ENCODE results near the gene SSC5D. TPM values are rescaled to one million over a fixed set of nuclear protein-coding genes. Genes with fewer than 3 reads are reported as not detected.

The SSC5D gene
- polyA plus RNA-seq, 1 donor (not counting 4 experiments of a cell fraction or from before 2014, with no cell fraction given) = not detected

- TF ChIP-seq CTCF (optimal IDR thresholded peaks at IDR 0.05 in 1 of 3, IDR thresholded peaks at IDR 0.05 in 1 of 3, conservative IDR thresholded peaks at IDR 0.05 in 1 of 3; ENCODE audit: extremely low read depth in 1 of 3, insufficient read depth in 2 of 3, low read length in 3 of 3) = no peak
- no peak for TF ChIP-seq EZH2 (IDR thresholded peaks at IDR 0.05; ENCODE audit: low read length)
- Histone ChIP-seq H3K4me3 (ENCODE audit: control insufficient read depth in 2 of 3, extremely low read depth in 1 of 3, insufficient read depth in 2 of 3, low read depth in 1 of 3, low read length in 3 of 3) (no peak overlapping the region), H3K9me1 (ENCODE audit: control insufficient read depth, extremely low read depth, insufficient read depth, low read length) (no peaks in the 10 kb centered on the region), H4K20me1 (ENCODE audit: control insufficient read depth, extremely low read depth, insufficient read depth, low read length) (no peaks in the 10 kb centered on the region), H3K79me2 (ENCODE audit: control insufficient read depth, insufficient read depth, low read length) (no peaks in the 10 kb centered on the region), H3K9me3 (ENCODE audit: control insufficient read depth, low read depth, low read length) (no peaks in the 10 kb centered on the region), H3K9ac (ENCODE audit: control insufficient read depth, extremely low read depth, insufficient read depth, low read length) (no peak overlapping the region), H3K27me3 (ENCODE audit: control insufficient read depth, extremely low read depth, insufficient read depth, low read length) (no peaks in the 10 kb centered on the region), H2AFZ (ENCODE audit: control insufficient read depth, low read length) (no peak overlapping the region), H3K4me1 (ENCODE audit: control insufficient read depth, extremely low read depth, insufficient read depth, low read length) (peaks cover 3% of the 10 kb centered on the region), H3K36me3 (ENCODE audit: control insufficient read depth in 2 of 2, extremely low read depth in 1 of 2, insufficient read depth in 2 of 2, low read length in 2 of 2) (no peaks in the 10 kb centered on the region), H3K4me2 (ENCODE audit: control insufficient read depth, extremely low read depth, insufficient read depth, low read depth, low read length) (peak overlapping the region; percentile 32), H3K27ac (ENCODE audit: control insufficient read depth, insufficient read depth, low read length) (no peak overlapping the region)
- dilution Hi-C loops (cut with MboI; ENCODE audit: extremely low pct_ligation_motif_present, low sequenced_read_pairs) = no loop called here
- FAIRE-seq (no peak), DNase-seq (ENCODE audit: low read depth, low spot score) (no peak)
Measured at GRCh38 chr19:55549500-55550320, 61.5 kb downstream of the SSC5D start.

GRCh38 chr19:55550321-55550650 lies 62.0 kb downstream of the SSC5D start:
- H3K9ac ChIP-seq (ENCODE audit: control insufficient read depth, extremely low read depth, insufficient read depth, low read length) = no peak overlapping the region
- TF ChIP-seq EZH2 (IDR thresholded peaks at IDR 0.05; ENCODE audit: low read length) = no peak
- no peak for TF ChIP-seq CTCF (optimal IDR thresholded peaks at IDR 0.05 in 1 of 3, IDR thresholded peaks at IDR 0.05 in 1 of 3, conservative IDR thresholded peaks at IDR 0.05 in 1 of 3; ENCODE audit: extremely low read depth in 1 of 3, insufficient read depth in 2 of 3, low read length in 3 of 3)
- H3K4me3 ChIP-seq (ENCODE audit: control insufficient read depth in 2 of 3, extremely low read depth in 1 of 3, insufficient read depth in 2 of 3, low read depth in 1 of 3, low read length in 3 of 3) = no peak overlapping the region
- H3K79me2 ChIP-seq (ENCODE audit: control insufficient read depth, insufficient read depth, low read length) = no peaks in the 10 kb centered on the region
- no peaks in the 10 kb centered on the region for H4K20me1 ChIP-seq (ENCODE audit: control insufficient read depth, extremely low read depth, insufficient read depth, low read length)
- DNase-seq (ENCODE audit: low read depth, low spot score) (no peak), FAIRE-seq (no peak)
- no peaks in the 10 kb centered on the region for H3K36me3 ChIP-seq (ENCODE audit: control insufficient read depth in 2 of 2, extremely low read depth in 1 of 2, insufficient read depth in 2 of 2, low read length in 2 of 2)
- H2AFZ ChIP-seq (ENCODE audit: control insufficient read depth, low read length) = no peak overlapping the region
- no peaks in the 10 kb centered on the region for H3K9me3 ChIP-seq (ENCODE audit: control insufficient read depth, low read depth, low read length)
- H3K4me1 ChIP-seq (ENCODE audit: control insufficient read depth, extremely low read depth, insufficient read depth, low read length) = peaks cover 3% of the 10 kb centered on the region
- dilution Hi-C loops (cut with MboI; ENCODE audit: extremely low pct_ligation_motif_present, low sequenced_read_pairs) = no loop called here
- H3K9me1 ChIP-seq (ENCODE audit: control insufficient read depth, extremely low read depth, insufficient read depth, low read length) = no peaks in the 10 kb centered on the region
- H3K27ac ChIP-seq (ENCODE audit: control insufficient read depth, insufficient read depth, low read length) = no peak overlapping the region
- no peak overlapping the region for H3K4me2 ChIP-seq (ENCODE audit: control insufficient read depth, extremely low read depth, insufficient read depth, low read depth, low read length)
- no peaks in the 10 kb centered on the region for H3K27me3 ChIP-seq (ENCODE audit: control insufficient read depth, extremely low read depth, insufficient read depth, low read length)

Data from keratinocyte (primary cell).